Occipital lobe (tissue), 3 donors: ENCODE measurements around the gene PLP2. TPM values are rescaled to one million over a fixed set of nuclear protein-coding genes. Genes with fewer than 3 reads are reported as not detected.
A peak's percentile ranks its signal among the peaks of the same experiment; 100 is the strongest.

Experiments used
- DNase-seq: peaks from one replicate; lab custom pipeline; 2025; lab: John Stamatoyannopoulos, UW
- small RNA-seq: library from RNA; depleted of rRNA; stranded (forward); fragments of <200 nt; gene quantifications from one replicate; pipeline ENCODE3, GENCODE V24; 2014
- total RNA-seq: library from RNA; depleted of rRNA; stranded (reverse); fragments of >200 nt; gene quantifications from one replicate; pipeline ENCODE4 v1.2.3, GENCODE V29; 2014

Gene PLP2
- total RNA-seq, 1 donor from 2014 or later, result 0.62 TPM

DNA sequence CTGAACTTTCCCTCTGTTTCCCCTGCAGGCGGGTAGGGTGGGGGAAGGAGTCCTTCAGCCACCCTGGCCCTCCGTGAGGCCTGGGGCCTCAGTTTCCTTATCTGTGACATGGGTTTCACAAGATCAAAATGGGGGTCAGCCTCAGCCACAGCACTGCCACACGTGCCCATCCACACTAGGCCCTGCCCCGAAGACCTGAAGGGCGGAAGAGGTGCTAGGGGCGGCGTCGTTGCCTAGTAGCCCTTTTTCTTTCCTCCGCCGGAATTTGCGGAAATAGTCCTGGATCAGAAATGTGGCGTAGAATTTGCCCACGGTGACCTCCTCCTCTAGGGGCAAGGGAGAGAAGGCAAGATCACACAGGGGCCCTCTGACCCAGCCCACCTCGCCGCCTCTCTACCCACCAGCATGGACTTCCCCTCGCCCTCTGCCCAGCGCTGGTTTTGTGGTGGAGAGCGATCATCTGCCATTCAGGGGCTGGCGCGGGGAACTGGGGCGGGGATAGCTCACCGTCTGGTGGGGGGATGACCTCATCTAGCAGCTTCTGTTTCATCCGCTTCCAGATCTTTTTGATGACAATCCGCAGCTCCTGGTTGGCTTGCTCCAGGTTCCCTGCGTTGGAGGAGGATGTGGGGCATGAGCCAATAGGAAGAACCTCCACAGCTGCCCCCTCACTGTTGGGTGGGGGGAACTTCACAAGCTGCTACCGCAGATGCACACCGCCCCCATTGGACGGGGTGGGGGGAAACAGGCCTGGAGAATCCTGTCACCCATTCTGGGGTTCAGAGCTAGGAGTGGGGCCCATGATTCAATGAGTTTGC lies 37.9 kb downstream of the PLP2 start:
- DNase-seq, result peak; percentile 24

DNA sequence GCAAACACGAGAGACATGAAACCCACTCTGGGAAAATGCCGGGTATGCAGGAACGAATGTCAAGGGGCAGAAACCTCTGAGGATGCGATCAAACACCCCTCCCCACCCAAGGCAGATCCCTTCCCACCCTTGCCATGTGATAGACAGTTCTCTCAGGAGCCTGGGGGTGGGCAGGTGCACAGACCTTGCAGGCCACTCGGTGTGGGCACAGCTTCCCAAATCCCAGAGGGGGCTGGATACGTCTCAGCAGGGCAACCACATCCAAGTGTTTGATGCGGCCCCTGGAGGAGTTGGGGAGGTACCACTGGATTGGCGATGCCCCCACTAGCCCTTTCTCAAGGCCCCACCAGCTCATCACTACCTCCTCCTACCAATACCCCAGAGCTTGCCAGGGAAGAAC lies 38.7 kb downstream of the PLP2 start:
- no peak for DNase-seq

DNA sequence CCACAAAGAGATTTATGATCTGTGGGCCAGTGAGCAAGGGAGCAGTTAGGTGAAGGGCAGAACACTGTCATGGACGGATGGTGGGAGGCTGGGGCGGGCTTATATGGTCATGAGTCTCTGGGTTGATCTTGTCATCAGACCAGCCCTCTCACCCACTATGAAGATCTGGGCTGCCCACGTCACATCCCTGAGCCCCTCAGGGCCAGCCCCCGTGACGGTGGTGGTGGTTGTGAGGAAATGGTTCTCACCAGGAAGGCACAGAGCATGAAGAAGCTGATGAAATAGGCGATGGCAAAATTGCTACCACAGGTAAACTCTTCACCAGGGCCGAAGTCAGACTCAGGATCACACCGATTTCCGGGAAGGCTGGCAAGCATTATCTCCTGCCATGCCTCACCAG lies 39.4 kb downstream of the PLP2 start:
- DNase-seq, result no peak

- no peak for DNase-seq
These were observed 40.5 kb downstream of the PLP2 start for GRCh38 chrX:49212209-49212608.

DNA sequence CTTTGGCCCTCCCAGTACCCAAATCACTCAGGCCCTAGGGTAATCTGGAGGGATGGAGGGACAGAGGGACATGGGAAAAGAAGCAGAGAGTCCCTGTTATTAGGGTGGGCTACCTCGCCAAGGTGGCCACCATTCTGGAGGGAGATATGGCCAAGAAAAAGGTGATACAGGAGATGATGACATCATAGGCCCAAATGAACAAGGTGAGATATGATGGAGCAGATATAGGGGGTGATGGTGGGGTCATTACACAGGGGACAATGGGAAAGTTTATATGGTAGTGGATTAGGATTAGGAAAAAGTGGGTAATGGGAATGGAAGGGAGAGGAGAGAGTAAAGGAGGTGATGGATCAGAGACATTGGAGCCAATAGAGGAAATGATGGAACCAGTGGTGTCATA lies 41.2 kb downstream of the PLP2 start:
- no peak for DNase-seq

DNA sequence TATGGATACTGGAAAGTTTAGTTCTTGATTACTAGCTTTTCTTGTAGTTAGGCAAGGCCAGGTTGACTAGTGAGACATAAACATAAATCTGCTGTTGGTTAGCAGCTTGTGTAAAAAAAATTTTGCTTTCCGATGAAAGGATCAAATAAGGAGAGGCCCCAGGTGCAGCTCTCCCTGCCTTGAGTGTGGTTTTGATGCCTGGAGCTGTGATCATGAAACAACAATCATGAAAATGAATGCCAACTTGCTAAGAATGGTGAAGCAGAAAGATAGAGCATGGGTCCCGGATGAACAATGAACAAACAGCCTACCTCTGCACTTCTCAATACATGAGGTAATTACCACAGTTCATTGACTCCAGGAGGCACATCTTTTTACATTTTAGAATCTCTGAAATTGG lies 42.7 kb downstream of the PLP2 start:
- DNase-seq, result no peak

DNA sequence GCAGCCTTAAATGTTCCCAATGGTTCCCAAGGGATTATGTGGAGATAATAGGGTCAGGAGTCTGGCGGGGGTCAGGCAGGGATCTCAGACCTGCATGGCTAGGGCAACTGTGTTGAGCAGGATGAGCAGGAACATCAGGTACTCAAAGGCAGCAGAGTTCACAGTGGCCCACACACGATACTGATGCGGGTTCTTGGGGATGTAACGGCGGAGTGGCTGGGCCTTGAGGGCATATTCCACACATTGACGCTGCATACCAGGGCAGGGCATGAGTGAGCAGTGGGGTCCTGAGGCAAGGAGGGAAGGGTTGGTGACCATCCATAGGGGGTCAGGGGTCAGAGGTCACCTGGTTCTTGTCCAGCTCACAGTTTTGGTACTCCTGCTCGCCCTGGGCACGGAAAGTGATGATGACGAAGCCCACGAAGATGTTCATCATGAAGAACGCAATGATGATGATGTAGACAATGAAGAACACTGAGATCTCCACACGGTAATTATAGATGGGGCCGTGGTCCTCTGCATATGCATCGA lies 43.4 kb downstream of the PLP2 start:
- DNase-seq, result no peak

DNA sequence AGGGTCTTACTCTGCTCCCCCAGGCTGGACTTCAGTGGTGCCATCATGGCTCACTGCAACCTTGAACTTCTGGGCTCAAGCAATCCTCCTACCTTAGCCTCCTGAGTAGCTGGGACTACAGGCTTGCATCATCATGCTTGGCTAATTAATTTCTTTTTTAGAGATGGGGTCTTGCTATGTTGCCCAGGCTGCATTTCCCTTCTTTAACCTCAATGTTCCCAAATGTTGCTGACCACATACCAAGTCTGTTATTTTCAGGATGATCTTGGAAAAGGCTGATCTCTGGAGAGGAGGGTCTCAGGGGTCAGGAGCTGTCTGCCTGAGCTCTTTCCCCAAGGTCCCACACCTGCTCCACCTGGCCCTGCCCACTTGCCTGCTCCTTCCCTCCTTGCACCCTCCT lies 48.4 kb downstream of the PLP2 start:
- DNase-seq, result no peak

DNA sequence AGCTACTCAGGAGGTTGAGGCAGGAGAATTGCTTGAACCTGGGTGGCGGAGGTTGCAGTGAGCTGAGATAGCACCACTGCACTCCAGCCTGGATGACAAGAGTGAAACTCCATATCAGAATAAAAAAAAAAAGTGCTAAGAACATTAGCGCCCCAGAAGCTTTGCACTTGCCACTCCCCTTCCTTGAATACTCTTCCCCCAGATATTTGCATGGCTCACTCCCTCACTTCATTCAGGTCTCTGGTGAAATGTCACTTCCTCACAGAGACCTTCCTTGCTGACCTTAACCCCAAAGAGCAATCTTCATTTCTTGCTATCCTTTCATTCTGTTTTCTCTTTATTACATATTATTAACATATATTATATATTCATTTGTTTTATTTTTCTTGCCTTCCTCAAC lies 50.2 kb downstream of the PLP2 start:
- DNase-seq, result no peak

Small RNAs within 50 kb of the gene (small RNA-seq; reads per million reads assigned to genes)
- gene RN7SL262P, result not detected

Other genes starting within 250 kb of the PLP2 start
- 18.1 TPM for gene OTUD5, start 214.3 kb upstream of the PLP2 start, total RNA-seq
- gene KCND1, start 200.1 kb upstream of the PLP2 start, total RNA-seq, result 1.1 TPM
- gene GRIPAP1, start 169.6 kb upstream of the PLP2 start, total RNA-seq, result 29.9 TPM
- 8.1 TPM for gene TFE3, start 128.5 kb upstream of the PLP2 start, total RNA-seq
- 2.0 TPM for gene CCDC120, start 112.9 kb upstream of the PLP2 start, total RNA-seq
- gene PRAF2, start 97.9 kb upstream of the PLP2 start, total RNA-seq, result 3.0 TPM
- gene WDR45, start 92.0 kb upstream of the PLP2 start, total RNA-seq, result 23.9 TPM
- 18.2 TPM for gene GPKOW, start 48.2 kb upstream of the PLP2 start, total RNA-seq
- gene MAGIX, start 9.1 kb upstream of the PLP2 start, total RNA-seq, result 3.4 TPM
- gene PRICKLE3, start 14.5 kb downstream of the PLP2 start, total RNA-seq, result 0.47 TPM
- gene SYP, start 28.3 kb downstream of the PLP2 start, total RNA-seq, result 158 TPM
- gene CACNA1F, start 61.4 kb downstream of the PLP2 start, total RNA-seq, result not detected
- gene CCDC22, start 63.6 kb downstream of the PLP2 start, total RNA-seq, result 5.6 TPM
- gene FOXP3, start 92.8 kb downstream of the PLP2 start, total RNA-seq, result 0.16 TPM
- gene PPP1R3F, start 97.9 kb downstream of the PLP2 start, total RNA-seq, result 12.6 TPM
- not detected for gene GAGE10, start 131.7 kb downstream of the PLP2 start, total RNA-seq
- not detected for gene GAGE12J, start 150.1 kb downstream of the PLP2 start, total RNA-seq
- gene GAGE13, start 159.7 kb downstream of the PLP2 start, total RNA-seq, result not detected